G401 (cell line): ENCODE measurements around the gene SLX4. TPM values are rescaled to one million over a fixed set of nuclear protein-coding genes. Genes with fewer than 3 reads are reported as not detected.

ENCODE experiments used
- DNase-seq: peaks from one replicate; pipeline ENCODE4 v3.0.0-alpha.2; 2015; ENCODE audit warnings: low spot score
- in situ Hi-C: cut with HindIII; loops from 2 replicates; pipeline ENCODE4 v1.10.0; 2016; ENCODE audit warnings: low sequenced_read_pairs, mixed read lengths
- total RNA-seq: library from RNA; depleted of rRNA; stranded (reverse); fragments of >200 nt; shearing (Covaris generic); gene quantifications from 2 replicates; pipeline ENCODE4 v1.2.3, GENCODE V29; 2014

Gene SLX4
- total RNA-seq, 1 experiment from 2014 or later, result 5.9 TPM

DNA sequence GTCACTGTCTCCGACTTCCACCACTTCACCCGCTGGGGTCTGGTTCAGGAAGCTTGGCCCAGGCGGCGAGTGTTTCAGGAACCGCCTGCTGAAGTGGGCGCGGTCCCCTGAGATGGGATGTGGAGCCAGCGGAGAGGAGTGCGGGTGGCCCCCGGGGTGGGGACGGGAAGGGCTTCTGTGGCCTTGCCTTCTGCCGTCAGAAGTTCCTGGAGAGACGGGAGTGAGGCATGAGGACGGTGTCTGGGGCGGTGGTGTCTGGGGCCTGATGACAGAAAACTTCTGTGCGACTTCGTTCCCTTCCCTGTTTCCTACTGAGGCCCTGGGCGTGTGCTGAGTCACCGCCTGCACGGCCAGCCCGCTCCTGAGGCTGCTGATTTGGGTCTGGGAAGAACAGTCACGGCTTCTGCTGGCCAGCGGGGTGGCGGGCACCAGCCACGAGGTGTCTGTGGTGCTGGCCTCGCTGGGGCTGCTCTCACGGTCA is 21.9 kb downstream of the SLX4 start:
- DNase-seq, result no peak
- in situ Hi-C loops, result no loop called here

- in situ Hi-C loops, result no loop called here
Observed at GRCh38 chr16:3589001-3589400, 22.4 kb downstream of the SLX4 start.

DNA sequence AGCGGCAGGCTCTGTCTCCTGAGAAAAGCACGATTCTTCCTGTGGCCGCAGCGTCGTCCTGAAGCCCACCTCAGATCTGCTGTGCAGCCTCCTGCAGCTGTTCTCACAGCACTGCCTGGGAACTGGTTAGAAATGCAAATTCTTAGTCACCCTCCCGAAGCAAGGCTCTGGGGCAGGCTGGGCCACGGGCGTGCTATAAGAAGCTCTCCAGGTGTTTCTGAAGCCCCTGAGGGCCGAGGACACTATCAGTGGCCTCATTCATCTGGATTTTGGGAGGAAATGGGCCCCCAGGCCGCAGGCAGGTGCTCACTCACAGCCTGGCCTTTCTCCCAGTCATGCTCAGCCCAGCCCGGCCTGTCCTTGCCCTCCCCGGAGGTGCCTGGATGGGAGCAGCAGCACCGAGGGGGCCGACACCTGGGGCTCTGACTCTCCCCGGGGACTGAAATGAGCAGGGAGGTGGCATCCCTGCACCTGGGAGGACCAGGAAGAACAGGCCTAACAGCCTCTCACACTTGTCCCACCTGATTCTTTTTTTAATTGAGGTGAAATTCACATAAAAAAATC is 23.8 kb downstream of the SLX4 start:
- DNase-seq, result no peak
- in situ Hi-C loops, result no loop called here

More at GRCh38 chr16:3589001-3589400, 22.4 kb downstream of the SLX4 start:
- DNase-seq, result no peak

GRCh38 chr16:3584412-3584811 is 27.0 kb downstream of the SLX4 start:
- no peak for DNase-seq
- in situ Hi-C loops, result no loop called here

- DNase-seq, result no peak
- in situ Hi-C loops, result no loop called here
Observed at GRCh38 chr16:3583303-3584038, 27.9 kb downstream of the SLX4 start.

DNA sequence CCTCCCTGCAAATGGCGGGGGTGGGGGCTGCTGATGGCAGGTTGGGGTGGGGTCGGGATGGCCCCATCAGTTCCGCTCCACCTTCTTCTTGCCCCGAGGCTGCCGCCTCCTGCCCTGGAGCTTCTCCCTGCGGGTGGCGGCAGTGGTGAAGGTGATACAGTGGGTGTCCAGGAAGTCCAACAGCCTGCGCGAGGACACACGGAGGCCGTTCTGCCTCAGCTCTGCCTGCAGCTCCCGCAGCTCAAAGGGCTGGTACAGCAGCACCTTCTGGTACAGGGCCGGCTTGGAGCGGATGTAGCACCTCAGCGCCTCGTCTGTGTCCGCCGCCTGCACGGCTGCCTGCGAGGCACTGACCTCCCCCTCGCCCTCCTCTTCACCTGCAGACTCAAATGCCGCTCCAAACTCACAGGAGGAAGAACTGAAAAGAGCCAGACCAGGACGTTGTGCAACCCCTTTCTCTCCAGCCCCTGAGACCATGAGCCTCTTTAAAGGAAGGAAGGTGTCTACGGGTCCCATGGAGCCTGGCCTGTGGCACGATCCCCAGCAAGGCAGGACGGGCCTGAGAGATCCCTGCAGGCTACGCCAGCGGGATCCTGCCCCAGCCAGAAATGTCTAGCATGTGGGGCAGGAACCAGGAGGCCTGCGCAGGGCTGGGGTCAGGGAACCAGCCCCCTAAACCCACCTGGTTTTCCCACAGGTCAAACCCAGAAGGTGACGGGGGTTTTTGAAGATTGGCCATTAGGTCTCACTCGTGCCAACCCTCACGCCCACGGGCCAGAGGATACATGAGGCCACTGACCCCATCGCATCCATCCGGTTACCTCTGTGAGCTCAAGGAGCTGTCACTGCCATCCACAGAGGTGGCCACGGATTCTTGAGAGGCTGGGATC is 28.9 kb downstream of the SLX4 start:
- in situ Hi-C loops, result no loop called here
- no peak for DNase-seq

DNA sequence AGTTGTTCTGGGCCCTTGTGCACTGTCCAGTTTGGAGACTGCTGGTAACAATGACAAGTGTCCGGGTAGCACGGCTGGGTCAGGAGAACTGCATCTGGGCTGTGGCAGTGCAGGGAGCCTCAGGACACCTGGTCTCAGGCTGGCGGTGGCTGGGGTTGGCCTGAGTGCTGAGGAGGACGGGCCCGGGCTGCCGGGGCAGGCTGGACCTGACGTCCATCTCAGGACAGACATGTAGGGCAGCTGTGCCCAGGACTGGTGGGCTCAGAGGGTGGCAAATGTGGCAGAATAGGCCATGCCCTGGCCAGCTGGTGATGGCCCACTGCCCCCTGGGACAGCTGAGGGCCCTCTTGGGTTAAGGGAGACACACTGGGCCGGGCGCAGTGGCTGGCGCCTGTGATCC is 30.0 kb downstream of the SLX4 start:
- in situ Hi-C loops, result no loop called here
- no peak for DNase-seq

DNA sequence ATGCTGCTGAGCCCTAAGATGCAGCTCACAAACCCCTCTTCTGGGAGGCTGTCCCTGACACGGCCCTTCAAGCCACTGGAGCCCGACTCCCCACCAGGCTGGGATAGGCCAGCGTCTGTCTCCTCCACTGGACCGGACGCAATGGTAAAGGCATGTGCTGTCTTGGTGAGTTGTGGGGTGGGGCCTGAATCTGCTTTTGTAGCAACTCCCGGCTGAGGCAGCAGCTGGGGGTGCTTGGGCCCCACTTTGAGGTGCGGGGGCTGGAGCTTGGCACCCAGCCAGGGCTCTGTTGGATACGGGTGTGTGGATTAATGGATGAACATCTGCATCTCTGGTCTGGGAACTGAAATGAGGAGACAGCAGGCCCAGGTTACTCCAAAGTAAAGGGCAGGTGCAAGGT is 30.7 kb downstream of the SLX4 start:
- no peak for DNase-seq

DNA sequence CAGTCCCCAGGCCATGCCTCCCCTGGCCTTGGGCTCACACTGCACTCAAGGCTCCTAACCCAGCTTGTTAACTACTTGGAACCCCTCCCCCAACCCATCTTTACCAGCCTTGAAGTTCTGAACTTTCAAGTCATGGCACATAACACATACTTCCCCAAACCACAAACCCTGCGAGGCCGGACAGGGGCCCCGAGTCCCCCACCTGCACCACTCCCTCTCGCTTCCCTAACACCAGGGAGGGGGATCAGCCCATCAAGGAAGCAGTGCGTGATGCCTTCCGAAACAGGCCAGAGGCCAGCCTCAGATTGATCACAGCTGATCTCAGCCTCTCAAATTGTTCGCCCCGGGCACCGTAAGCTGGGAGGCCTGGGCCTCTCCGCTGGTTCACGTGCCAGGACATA is 31.2 kb downstream of the SLX4 start:
- no peak for DNase-seq

More for the DNA sequence above, 30.7 kb downstream of the SLX4 start:
- in situ Hi-C loops, result no loop called here

GRCh38 chr16:3579776-3580175 is 31.6 kb downstream of the SLX4 start:
- peak; percentile 18 for DNase-seq
- in situ Hi-C loops, result no loop called here

More for the DNA sequence above, 31.2 kb downstream of the SLX4 start:
- in situ Hi-C loops, result no loop called here

- DNase-seq, result peak; percentile 1
- in situ Hi-C loops, result no loop called here
Observed at GRCh38 chr16:3578610-3579551, 32.5 kb downstream of the SLX4 start.

- no peak for DNase-seq
- in situ Hi-C loops, result no loop called here
Observed at GRCh38 chr16:3578121-3578520, 33.3 kb downstream of the SLX4 start.

DNA sequence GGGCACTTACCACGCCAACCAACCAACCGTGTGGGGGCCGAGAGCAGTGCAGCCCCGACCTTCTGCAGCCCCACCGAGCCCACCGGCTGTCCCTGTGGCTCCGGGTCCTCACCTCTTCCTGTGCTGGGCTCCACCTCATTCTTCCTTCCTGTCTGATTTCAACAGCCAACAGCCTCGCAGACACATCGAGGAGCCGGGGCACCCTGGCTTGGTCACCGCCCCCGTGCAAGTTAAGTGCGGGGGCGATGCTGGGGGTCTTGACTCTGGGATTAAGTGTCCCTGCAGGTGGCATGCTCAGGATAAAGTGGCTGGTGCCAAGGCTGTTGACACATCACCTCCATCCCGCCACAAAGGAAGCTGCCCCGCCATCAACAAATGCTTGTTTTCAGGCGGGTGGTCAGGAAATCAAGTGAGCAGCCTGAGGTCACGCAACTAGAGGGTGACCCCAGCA is 34.1 kb downstream of the SLX4 start, which contains the start of gene NLRC3:
NLRC3 (minus strand) TSS at position 102 of the 451 bp plus-strand sequence. CDS start 12,367 bp downstream, outside the sequence.
- DNase-seq, result no peak
- in situ Hi-C loops, result no loop called here

DNA sequence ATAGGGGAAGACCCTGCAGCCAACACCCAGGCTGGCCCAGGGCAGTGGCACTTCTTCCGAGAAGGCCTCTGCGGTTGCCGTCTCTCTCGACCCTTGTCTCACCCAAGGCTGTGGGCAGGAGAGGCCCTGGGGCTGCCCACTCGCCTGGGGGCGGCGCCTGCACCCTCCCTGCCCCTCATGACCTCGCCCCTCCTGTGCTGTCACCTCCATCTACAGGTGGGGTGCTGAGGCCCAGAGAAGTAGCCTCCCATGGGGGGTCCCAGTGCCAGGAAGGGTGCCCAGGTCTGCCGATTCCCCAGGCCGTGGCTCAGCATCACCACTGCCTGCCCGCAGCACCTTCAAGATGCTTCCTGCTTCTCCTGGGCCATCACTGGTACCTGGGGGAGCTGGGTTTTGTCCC is 35.2 kb downstream of the SLX4 start:
- DNase-seq, result no peak
- in situ Hi-C loops, result no loop called here

DNA sequence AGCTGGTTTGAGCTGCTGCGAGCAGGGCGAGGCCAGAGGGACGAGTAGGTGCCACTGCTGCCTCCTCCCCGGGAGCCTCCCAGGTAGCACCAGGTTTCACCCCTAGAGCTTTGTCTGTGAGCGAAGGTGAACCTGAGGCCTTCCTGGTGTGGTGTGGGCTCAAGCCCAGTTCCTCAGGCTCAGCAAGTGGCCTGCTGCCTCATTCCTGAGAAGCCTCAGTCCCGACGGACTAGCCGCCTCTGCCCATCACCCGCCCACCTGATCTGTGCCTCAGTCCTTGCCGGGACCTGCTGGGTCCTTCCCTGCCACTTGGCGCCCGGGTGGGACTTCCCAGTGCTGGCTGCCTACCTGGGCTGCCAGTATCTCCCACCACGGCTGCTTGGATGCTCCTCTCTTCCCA is 35.9 kb downstream of the SLX4 start:
- DNase-seq, result no peak
- in situ Hi-C loops, result no loop called here

DNA sequence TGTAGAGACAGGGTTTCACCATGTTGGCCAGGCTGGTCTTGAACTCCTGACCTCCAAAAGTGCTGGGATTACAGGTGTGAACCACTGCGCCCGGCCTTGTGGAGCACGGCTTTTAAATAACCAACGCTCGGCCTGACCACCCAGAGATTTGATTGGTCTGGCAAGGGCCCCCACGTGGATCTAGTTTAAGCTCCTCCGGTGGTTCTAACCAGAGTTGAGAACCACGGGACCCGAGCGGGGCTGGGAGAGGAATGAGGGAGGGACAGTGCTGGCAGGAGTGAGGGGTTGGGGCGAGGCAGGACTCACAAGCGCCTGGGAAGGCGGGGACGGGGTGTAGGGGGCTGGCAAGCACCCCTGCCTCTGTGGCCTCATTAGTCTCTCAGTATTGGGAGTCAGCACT is 37.2 kb downstream of the SLX4 start:
- in situ Hi-C loops, result no loop called here
- no peak for DNase-seq

GRCh38 chr16:3573146-3573815 is 38.1 kb downstream of the SLX4 start:
- no peak for DNase-seq
- in situ Hi-C loops, result no loop called here

DNA sequence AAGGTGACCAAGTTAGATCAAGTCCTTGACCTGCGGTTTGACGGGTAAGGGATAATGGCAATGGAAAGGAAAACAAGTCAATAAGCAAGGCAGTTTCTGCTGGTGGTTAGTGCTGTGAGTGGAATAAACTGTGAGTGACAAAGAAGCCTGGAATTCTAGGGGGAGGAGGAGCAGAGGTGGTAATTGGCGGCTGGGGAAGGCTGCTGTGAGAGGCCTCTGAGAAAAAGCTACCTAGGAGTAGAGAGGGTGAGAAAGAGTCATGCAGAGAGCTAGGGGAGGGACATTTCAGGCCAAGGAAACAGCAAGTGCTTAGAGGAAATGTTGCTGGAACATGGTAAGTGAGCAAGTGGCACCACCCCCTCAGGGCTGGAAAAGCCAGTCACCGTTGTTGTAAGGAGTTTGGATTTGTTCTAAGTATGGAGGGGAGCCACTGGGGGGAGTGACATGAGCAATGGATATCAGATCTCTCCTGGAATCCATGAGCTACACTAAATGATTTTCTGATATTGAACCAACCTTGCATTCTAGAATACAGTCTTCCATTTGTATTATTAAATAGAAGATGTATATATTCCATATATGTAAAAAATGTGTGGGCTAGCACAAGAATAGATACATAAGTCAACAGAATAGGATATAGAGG is 40.9 kb downstream of the SLX4 start:
- DNase-seq, result no peak
- in situ Hi-C loops, result no loop called here
